ENCODE results near the gene ADAM10.

DNA sequence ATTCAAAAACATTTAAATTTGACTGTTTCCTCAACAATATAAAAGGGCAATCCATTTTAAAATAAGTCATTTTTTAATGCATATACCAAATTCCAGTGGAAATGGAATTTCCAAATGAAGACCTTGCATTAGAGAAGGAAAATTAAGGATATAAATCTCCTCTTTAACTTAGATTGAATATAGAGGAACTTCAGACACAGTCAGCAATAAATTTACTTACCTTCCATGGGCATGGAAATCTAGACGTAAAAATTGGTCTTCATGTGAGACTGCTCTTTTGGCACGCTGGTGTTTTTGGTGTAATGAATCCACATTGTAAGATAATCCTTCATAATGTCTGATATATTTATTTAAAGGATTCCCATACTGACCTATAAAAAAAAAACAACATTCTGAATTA is 32.1 kb downstream of the ADAM10 start:
- TF ChIP-seq, protein P1, sequence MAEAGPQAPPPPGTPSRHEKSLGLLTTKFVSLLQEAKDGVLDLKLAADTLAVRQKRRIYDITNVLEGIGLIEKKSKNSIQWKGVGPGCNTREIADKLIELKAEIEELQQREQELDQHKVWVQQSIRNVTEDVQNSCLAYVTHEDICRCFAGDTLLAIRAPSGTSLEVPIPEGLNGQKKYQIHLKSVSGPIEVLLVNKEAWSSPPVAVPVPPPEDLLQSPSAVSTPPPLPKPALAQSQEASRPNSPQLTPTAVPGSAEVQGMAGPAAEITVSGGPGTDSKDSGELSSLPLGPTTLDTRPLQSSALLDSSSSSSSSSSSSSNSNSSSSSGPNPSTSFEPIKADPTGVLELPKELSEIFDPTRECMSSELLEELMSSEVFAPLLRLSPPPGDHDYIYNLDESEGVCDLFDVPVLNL (CRISPR knock-in tag; IDR thresholded peaks at IDR 0.05; ENCODE audit: borderline replicate concordance, low read depth) = no peak
- TF ChIP-seq, protein P2, sequence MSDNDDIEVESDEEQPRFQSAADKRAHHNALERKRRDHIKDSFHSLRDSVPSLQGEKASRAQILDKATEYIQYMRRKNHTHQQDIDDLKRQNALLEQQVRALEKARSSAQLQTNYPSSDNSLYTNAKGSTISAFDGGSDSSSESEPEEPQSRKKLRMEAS (CRISPR knock-in tag; IDR thresholded peaks at IDR 0.05) = no peak
- TF ChIP-seq, protein P3, sequence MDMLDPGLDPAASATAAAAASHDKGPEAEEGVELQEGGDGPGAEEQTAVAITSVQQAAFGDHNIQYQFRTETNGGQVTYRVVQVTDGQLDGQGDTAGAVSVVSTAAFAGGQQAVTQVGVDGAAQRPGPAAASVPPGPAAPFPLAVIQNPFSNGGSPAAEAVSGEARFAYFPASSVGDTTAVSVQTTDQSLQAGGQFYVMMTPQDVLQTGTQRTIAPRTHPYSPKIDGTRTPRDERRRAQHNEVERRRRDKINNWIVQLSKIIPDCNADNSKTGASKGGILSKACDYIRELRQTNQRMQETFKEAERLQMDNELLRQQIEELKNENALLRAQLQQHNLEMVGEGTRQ (CRISPR knock-in tag; IDR thresholded peaks at IDR 0.05) = no peak
- TF ChIP-seq, protein P4, sequence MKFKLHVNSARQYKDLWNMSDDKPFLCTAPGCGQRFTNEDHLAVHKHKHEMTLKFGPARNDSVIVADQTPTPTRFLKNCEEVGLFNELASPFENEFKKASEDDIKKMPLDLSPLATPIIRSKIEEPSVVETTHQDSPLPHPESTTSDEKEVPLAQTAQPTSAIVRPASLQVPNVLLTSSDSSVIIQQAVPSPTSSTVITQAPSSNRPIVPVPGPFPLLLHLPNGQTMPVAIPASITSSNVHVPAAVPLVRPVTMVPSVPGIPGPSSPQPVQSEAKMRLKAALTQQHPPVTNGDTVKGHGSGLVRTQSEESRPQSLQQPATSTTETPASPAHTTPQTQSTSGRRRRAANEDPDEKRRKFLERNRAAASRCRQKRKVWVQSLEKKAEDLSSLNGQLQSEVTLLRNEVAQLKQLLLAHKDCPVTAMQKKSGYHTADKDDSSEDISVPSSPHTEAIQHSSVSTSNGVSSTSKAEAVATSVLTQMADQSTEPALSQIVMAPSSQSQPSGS (CRISPR knock-in tag; IDR thresholded peaks at IDR 0.05; ENCODE audit: borderline replicate concordance, low read depth) = no peak
- TF ChIP-seq, protein P5, sequence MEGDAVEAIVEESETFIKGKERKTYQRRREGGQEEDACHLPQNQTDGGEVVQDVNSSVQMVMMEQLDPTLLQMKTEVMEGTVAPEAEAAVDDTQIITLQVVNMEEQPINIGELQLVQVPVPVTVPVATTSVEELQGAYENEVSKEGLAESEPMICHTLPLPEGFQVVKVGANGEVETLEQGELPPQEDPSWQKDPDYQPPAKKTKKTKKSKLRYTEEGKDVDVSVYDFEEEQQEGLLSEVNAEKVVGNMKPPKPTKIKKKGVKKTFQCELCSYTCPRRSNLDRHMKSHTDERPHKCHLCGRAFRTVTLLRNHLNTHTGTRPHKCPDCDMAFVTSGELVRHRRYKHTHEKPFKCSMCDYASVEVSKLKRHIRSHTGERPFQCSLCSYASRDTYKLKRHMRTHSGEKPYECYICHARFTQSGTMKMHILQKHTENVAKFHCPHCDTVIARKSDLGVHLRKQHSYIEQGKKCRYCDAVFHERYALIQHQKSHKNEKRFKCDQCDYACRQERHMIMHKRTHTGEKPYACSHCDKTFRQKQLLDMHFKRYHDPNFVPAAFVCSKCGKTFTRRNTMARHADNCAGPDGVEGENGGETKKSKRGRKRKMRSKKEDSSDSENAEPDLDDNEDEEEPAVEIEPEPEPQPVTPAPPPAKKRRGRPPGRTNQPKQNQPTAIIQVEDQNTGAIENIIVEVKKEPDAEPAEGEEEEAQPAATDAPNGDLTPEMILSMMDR (IDR thresholded peaks at IDR 0.05) = no peak
- TF ChIP-seq ESRRA (CRISPR knock-in tag; IDR thresholded peaks at IDR 0.05; ENCODE audit: borderline replicate concordance) (no peak), IRF2 (CRISPR knock-in tag; IDR thresholded peaks at IDR 0.05; ENCODE audit: borderline replicate concordance, low read depth) (no peak), NFYB (CRISPR knock-in tag; conservative IDR thresholded peaks at IDR 0.05; ENCODE audit: low read depth) (no peak), HMGA2 (CRISPR knock-in tag; IDR thresholded peaks at IDR 0.05) (no peak)
- TF ChIP-seq, protein P6, sequence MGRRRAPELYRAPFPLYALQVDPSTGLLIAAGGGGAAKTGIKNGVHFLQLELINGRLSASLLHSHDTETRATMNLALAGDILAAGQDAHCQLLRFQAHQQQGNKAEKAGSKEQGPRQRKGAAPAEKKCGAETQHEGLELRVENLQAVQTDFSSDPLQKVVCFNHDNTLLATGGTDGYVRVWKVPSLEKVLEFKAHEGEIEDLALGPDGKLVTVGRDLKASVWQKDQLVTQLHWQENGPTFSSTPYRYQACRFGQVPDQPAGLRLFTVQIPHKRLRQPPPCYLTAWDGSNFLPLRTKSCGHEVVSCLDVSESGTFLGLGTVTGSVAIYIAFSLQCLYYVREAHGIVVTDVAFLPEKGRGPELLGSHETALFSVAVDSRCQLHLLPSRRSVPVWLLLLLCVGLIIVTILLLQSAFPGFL (CRISPR knock-in tag; IDR thresholded peaks at IDR 0.05; ENCODE audit: borderline replicate concordance) = no peak
